GM11168 (cell line): Measurements from ENCODE around the gene NGRN.
"Not testable (repeated sequence)": the region's sequence is repeated elsewhere in the genome, so short reads cannot be mapped to it uniquely, and the experiment has no call there.

Source experiments
- in situ Hi-C: fragments of 300-500 bp; cut with MboI; formaldehyde crosslinking; loops from one replicate; pipeline ENCODE4 v1.12.0; 2022; ENCODE audit warnings: low sequenced_read_pairs; ENCODE audit not compliant: unreplicated experiment

NGRN gene

DNA sequence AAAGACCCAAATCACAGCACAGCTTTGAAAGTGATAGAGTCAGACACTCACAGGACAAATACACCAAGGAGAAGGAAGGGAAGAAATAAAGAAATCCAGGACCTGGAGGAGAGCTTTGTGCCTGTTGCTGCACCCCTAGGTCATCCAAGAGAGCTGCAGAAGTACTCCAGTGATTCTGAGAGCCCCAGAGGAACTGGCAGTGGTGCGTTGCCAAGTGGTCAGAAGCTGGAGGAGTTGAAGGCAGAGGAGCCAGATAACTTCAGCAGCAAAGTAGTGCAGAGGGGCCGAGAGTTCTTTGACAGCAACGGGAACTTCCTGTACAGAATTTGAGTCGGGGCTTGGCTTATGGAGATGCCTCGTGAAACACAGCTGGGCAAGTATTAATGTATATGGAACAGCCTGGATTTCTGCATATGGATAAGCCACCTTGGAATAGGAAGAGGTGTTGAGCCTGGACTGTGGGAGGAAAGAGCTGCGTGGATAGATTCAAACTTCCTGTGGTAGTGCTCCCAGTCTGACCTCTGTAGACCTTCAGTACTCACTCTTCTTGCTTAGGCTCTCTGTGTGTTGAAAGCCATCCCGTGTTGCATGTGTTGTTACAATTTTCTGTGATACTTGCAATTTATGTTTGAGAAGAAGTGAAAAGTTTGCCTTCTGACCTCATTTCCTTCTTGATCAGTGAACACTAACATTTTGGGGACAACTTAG, 6.1 kb downstream of the NGRN start:
- in situ Hi-C loops: loop anchor here (25.0 kb wide), 1 partner anchor 534 kb away; no protein-coding TSS in a partner anchor

DNA sequence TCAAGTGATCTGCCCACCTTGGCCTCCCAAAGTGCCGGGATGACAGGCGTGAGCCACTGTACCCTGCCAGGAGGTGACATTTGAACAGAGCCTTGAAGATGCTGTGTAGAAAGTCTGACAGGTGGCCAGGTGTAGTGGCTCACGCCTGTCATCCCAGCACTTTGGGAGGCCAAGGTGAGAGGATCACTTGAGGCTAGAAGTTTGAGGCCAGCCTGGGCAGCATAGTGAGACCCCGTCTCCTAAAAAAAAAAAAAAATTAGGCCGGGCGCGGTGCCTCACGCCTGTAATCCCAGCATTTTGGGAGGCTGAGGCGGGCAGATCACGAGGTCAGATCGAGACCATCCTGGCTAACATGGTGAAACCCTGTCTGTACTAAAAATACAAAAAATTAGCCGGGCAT, 13.0 kb downstream of the NGRN start:
- in situ Hi-C loops: not testable (repeated sequence)

DNA sequence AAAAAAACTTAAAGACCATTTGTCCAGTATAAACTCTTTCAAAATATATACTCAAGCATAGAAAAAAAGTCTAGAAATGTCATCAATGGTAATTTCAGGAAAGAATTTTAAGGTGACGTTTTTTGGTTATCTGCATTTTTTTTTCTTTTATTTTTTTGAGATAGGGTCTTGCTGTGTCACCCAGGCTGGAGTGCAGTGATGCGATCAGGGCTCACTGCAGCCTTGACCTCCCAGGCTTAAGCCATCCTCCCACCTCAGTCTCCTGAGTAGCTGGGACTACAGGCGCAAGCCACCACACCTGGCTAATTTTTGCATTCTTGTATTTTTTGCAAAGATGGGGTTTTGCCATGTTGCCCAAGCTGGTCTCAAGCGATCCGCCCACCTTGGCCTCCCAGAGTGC, 15.3 kb downstream of the NGRN start:
- in situ Hi-C loops: not testable (repeated sequence)

DNA sequence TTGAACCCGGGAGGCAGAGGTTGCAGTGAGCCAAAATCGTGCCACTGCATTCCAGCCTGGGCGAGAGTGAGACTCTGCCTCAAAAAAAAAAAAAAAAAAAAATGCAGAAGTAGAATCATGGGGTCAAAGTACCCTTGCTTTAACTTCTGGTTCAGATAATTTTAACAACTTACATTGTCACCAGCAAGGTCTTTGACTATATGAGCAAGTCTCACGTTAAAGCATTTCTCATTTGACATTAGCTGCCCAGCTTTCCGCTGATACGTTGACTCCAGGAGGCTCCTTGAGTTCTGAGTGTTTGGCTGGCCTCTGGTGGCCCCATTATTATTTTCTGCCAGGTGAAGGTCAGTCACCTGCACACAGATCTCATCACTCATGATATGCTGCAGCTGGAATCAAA, 16.2 kb downstream of the NGRN start:
- in situ Hi-C loops: not testable (repeated sequence)

DNA sequence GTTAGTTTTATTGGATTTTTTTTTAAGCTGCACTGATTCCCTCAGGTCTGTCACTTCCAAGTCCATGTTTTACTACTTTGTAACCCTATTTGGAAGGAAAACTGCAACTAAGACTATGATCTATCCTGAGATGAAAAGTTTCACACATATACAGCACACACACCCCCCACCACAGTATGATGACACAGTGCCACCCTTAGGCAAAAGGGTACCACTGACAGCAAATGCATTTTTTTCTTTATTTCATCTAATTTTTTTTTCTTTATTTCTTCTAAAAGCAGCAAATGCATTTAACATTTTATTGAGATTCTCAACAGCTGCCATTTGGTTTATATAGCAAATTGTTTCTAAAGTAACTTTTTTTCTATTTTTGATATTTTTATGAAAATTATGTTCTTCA, 21.2 kb downstream of the NGRN start:
- in situ Hi-C loops: no loop called here

DNA sequence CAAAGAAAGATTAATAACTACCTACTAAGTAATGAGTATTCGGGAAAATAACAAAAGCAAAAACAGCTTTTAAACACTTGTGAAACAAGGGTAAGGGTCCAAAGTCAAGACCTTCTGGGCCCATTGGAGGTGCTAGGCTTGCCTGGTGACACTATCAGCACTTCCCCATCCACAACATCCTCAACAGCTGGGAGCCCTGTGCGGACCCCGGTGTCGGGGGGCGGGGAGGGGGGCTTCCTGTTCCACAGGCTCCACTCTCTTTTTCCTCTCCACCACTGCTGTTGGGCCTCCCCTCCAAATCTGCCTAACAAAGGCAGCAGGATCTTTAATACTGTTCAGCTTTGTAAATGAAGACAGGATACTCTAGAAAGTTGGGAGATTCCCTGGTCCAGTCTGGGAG, 21.6 kb downstream of the NGRN start:
- in situ Hi-C loops: no loop called here

DNA sequence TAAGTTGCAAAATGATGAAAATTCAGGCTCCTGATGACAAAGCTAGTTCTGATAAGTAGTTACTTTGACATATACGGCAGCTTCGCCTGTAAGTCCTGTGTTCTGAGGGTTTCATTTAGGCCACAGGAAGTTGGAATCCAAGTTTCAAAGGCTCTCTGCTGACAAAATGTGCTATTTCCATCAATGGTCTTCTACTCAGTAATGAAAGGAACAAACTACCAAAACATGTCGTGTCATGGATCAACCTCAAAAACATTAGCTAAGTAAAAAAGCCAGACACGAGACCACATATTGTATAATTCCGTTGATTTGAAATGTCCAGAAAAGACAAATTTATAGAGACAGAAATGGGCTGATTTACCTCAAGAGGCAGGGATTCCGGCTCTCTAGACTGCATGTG, 22.5 kb downstream of the NGRN start:
- in situ Hi-C loops: no loop called here

DNA sequence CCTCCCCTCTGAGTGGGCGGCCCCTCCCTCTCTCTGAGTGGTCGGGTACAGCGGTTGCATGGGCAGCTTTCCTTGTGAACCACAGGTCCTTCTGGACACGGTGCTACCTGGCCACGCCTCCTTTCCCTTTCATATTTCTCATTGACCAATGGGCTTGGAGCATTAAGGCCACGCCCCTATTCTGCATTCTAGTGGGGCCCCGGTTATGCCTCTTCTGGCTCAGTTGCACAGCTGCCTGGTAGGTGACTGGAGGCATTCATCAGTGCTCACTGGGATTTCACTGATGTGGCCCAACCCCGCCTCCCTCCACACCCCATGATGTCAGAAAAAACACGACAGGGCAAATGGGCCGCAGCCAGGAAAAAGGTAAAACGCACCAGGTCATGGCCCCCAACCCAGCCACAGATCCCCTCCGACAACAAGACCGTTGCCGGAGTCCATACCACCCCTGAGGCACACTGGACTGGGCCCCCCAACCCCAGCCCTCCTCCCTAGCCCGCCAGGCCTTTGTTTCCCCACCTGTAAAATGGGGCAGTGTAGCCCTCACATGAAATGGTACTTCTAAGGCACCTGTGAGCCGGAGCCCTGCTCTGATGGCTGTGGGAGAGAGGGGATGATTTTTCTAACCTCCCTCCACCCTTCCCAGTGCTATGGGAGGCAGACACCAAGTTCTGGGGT, 26.3 kb downstream of the NGRN start:
- in situ Hi-C loops: no loop called here

DNA sequence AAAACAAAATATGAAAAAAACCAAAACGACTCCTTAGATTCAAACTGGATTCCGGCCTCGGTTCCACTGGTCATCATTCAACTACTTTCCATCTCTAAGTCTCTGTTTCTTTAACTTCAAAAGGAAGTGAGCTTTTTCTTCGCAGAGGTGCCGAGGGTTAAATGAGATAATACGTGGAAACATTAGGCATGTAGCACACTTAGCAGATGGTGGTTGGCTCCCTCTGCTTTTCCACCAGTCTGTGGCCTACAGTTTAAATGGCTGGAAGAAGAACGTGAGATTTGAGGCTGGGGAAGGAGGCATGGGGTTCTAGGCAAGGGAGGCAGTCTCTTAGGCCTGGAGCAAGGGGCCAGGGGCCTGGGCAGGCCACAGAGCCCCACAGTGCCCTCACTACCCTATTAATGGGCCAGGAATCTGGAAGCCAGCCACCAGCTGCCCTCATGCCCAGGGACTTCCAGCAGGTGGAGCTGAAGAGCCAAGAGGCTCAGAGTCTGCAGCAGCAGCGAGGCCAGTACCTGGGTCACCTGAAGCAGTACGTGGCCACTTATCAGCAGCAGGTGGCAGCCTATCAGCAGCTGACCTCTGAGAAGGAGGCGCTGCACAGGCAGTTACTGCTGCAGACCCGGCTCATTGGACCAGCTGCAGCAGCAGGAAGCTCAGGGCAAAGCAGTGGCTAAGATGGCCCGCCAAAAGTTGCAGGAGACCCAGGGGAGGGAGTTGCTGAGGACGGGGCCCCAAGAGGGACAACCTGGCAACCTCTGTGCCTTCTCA, 27.8 kb downstream of the NGRN start:
- in situ Hi-C loops: not testable (repeated sequence)

DNA sequence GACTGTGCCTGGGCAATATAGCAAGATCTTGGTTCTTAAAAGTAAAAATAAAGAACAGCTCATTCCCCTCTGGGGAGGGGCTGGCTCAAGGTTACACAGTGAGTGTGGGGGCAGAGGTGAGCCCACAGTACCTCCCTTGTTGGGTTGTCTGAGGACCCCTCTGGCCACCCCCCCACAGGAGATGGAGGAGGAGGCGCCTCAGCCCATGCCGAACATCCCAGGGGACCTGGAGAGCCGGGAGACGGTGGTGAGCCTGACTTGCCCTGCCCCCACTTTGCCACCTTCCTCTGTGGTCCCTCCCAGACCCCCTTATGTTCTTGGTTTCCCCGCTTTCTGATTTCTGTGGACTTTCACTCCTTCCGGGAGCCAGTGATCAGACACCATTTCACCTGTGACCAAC, 28.7 kb downstream of the NGRN start:
- in situ Hi-C loops: no loop called here

DNA sequence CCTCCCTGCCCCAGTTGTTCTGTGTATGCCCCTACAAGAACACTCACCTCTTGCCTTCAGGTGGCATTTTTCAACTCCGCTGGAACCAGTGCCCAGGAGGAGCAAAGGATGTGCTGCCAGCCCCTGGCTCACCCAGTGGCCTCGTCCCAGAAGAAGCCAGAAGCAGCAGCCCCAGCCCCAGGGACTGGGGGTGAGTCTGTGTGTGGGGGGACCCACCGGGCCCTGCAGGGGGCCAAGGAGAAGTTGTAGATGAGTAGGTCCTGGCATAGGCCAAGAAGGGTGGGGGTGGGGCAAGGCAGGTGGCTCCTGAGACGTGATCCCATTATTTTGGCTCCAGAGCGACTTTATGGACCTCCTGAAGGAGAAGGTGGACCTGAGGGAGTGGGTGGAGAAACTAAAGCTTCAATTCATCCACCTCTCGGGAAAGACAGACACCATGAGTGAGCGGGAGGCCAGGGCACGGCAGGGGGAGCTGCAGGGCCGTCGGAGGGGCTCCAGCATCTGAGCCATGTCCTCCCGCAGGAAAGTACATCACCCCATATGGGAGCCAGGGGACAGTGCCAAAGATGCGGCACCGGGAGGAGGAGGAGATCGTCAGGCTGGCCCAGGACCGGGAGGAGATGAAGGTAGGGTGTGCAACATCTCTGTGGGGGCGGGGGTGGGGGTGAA, 29.3 kb downstream of the NGRN start:
- in situ Hi-C loops: no loop called here

DNA sequence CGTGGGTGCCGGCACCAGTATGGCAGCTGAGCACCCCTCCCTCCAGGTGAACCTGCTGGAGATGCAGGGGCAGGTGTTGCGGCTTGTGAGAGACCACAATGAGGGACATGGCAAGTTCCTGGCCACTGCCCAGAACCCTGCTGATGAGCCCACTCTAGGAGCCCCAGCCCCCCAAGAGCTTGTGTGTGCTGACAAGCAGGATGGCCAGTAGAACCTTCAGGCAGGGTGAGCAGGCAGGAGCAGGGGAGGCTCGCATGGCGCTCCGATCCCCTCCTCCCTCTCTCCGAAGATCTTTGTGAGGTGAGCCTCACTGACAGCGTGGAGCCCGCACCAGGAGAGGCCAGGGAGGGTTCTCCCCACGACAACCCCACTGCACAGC, 29.8 kb downstream of the NGRN start:
- in situ Hi-C loops: no loop called here

DNA sequence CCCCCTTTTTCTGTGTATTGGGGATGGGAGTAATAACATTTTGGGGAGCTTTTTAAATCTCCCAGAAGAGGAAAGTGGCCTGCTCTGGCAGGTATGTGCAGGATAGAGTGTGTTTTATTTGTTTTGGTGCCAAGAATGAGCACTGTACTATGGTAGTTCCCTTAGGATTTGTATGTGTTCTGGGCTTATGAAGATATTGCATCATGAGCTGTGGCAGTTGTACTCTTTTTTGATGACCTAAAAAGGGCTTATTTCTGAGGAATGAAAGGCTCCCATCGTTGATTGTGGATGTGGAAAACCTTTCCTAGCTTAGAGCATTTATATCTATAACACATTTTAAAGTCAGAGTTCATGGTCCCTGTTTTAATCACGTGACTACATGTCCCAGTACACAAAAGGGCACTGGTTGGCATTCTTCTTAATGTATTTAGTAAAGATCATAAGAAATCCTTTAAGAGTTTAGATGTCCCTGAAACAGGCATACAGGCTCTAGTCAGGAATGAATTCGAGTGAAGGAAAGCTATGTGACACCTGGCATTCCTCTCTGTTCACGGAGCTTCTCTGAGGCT, 30.9 kb downstream of the NGRN start:
- in situ Hi-C loops: not testable (repeated sequence)

DNA sequence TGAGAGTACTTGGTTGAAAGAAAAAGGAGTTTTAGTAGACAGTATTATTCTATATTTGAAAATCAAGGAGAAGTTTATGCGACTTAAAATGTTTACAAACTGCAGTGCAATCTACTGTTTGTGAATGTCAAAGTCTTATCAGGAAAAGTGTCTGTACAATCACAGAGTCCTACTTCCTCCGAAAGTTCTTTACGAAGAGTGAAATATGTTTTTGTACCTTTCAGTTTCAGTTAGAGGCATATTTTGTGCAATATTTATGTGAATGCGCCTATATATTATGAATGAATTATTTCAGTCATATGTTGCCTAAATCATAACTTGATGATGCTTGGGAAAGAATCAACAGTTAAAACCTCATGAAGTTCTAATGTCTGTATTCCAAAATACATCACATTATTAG, 31.5 kb downstream of the NGRN start:
- in situ Hi-C loops: no loop called here

DNA sequence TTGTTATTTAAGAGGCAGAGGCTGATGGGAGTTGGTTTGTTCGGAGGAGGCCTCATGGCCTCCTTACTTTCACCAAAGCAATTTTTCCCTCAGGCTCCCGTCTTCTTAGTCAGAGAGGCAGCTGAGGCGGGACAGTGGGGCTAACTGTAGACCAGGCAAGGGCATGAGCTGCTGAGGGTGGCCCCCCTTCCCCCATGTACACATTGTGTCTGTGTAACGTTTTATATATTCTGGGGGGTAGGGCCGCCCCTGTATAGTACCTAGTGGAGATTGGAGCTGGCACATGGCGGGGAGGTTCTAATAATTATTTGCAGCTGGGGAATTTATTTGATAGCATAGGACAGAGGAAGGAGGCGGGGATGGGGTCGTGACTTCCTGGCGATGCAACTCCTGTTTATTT, 35.1 kb downstream of the NGRN start:
- in situ Hi-C loops: loop anchor here (25.0 kb wide), 1 partner anchor 587 kb away; the partner anchor contains the start of gene FES

DNA sequence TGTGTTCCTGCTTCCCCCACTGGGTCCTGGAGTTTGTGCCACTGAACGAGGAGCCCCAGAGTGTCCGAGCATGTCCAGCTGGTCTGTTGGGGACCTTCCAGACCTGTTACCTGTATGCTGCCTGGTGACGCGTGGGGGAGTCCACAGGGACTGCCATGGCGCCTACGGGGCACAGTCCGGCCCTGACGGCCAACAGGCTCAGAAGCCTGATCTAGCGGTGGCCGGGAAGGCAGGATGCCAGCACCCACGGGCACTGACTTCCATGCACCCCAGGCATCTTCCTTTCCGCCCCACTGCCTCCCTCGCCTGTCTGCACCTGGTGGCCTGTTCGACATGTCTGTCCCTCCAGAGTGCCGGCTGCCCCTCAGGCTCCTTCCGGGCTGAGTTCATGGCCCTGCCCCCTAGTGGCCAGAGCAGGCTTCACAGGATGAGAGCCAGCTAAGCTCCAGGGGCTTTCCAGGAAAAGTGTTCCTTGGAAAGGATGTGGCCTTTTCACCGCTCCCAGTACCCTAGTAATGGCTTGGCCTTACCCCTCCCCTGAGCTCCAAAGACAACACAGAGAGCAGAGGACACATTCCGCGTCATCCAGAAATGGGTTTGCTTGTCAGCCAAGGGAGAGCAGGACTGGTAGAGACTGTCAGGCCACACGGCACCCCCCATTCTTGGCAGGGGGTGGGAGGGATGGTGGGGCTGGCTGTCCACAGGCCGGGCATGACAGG, 35.7 kb downstream of the NGRN start:
- in situ Hi-C loops: loop anchor here (25.0 kb wide), 1 partner anchor 586 kb away; the partner anchor contains the start of gene FES

DNA sequence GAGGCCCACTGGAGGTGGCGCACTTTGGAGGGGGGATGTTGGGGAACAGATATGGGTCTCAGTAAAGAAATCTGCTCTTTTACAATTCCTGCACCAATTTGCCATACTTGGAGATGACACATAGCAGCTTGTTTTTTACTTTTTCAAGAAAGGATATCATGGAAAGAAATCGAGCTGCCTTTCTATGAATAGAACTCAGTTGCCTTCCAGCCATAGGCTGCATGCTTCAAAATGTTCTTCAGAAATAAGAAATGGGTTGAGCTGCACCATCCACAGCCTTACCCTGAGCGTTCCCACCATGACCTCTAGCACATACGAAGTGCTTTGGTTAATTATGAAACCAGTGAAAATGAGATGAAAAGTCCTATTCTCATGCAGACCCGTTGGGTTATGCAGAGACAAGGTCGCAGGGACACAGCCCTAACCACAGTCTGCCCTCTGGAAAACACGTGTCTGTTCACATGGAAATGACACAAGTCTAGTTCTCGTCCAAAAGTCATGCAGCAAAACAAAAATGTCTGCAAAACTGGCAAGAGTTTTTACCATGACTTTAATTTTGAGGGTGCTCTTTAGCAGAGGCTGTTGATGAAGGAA, 36.3 kb downstream of the NGRN start:
- in situ Hi-C loops: loop anchor here (25.0 kb wide), 1 partner anchor 585 kb away; the partner anchor contains the start of gene FES

DNA sequence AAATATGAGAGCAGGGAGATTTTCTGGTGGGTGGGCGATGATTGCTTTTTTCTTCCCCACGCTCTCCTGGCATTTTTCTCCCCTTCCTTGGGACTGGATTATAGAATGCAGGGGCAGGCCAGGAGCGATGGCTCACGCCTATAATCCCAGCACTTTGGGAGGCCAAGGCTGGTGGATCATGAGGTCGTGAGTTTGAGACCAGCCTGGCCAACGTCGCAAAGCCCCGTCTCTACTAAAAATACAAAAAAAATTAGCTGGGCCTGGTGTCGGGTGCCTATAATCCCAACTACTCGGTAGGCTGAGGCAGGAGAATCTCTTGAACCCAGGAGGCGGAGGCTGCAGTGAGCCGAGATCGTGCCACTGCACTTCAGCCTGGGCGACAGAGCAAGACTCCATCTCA, 39.9 kb downstream of the NGRN start:
- in situ Hi-C loops: loop anchor here (25.0 kb wide), 1 partner anchor 582 kb away; the partner anchor contains the start of gene FES

DNA sequence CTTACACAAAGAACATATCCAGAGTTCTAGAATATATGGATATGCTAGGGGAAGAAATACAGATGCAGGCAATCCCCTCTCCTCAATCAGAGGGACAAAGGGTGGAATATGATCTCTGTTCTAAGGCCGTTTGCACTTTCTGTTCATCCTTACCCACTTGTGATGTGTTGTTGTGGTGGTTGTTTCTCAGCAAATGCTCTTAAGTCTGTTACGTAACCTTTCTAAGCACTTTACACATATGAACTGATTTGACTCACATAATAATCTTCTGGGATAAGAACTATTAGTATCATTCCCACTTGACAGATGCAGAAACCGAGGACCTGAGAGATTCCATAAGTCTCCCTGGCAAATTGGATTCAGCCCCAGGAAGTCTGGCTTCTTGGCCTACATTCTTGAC, 40.5 kb downstream of the NGRN start:
- in situ Hi-C loops: loop anchor here (25.0 kb wide), 1 partner anchor 581 kb away; the partner anchor contains the start of gene FES
